HCT116 (cell line): Measurements from ENCODE around the gene GJA9. TPM values are rescaled to one million over a fixed set of nuclear protein-coding genes. Genes with fewer than 3 reads are reported as not detected.

Source experiments
- ATAC-seq: fragments of 200-7000 bp; cut with Tn5 transposase; 2 replicates; pipeline ENCODE4 v1.9.1; 2020; ENCODE audit warnings: mild to moderate bottlenecking, moderate library complexity
- BruUV-seq: library from RNA; stranded (reverse); fragments of 400-500 nt; replicated peaks from 2 replicates; lab custom pipeline; 2021; lab: Mats Ljungman, UMichigan
- CTCF ChIA-PET: fragments of 300-600 bp; sonication (Branson Sonifier 250); formaldehyde crosslinking; loops from one replicate; lab custom pipeline; 2021; ENCODE audit warnings: antibody characterized with exemption; lab: Charles Lee
- POLR2A ChIA-PET: fragments of 300-600, 350-600 bp; sonication (Branson Sonifier 250); formaldehyde crosslinking; loops from one replicate; lab custom pipeline; 2021; ENCODE audit warnings: antibody characterized with exemption; lab: Charles Lee
- RAD21 ChIA-PET, 2 experiments: fragments of 300-600 bp; sonication (Branson Sonifier 250); formaldehyde crosslinking; loops; one replicate each; lab custom pipeline; 2023; ENCODE audit warnings: low total read pairs in 2 of 2; ENCODE audit not compliant: uncharacterized antibody in 2 of 2, unreplicated experiment in 2 of 2, low non-redundant PET in 1 of 2; lab: Charles Lee
- DNase-seq: peaks from one replicate; pipeline ENCODE4 v3.0.0-alpha.2; 2010; ENCODE audit warnings: low read depth, low spot score
- H2AFZ ChIP-seq: fragments of 200-600 bp; shearing (Covaris generic), sonication (generic); 2 replicates; pipeline ENCODE4 v1.6.1; 2017; ENCODE audit warnings: low read depth, mixed run types, mixed read lengths, antibody characterized with exemption, low read length; ENCODE audit not compliant: poor library complexity, severe bottlenecking
- H3K27ac ChIP-seq: 2 replicates; pipeline ENCODE4 v1.5.1; 2012; ENCODE audit warnings: low read depth, low read length
- H3K27me3 ChIP-seq: fragments of 200-600 bp; sonication (generic); 2 replicates; pipeline ENCODE4 v1.6.1; 2016; ENCODE audit warnings: mixed run types, low read length, mixed read lengths; ENCODE audit not compliant: insufficient read depth
- H3K36me3 ChIP-seq, 2 experiments: fragments of 200-500 bp in 1 of 2; fragments of 200-600 bp in 1 of 2; sonication (Bioruptor generic) in 1 of 2; sonication (generic) in 1 of 2; 2 replicates each; pipeline versions ENCODE4 v1.5.1 to v1.6.1; 2014 to 2016; ENCODE audit warnings: low read length in 2 of 2, inconsistent platforms in 1 of 2, mixed read lengths in 1 of 2, mixed run types in 1 of 2; ENCODE audit not compliant: insufficient read depth in 2 of 2, control insufficient read depth in 1 of 2
- H3K4me1 ChIP-seq, 2 experiments: fragments of 200-600 bp in 1 of 2; sonication (generic) in 1 of 2; 2 replicates each; pipeline versions ENCODE4 v1.5.1 to v1.6.1; 2012 to 2017; ENCODE audit warnings: low read length in 2 of 2, inconsistent platforms in 1 of 2, mild to moderate bottlenecking in 1 of 2, mixed read lengths in 1 of 2, mixed run types in 1 of 2, moderate library complexity in 1 of 2; ENCODE audit not compliant: insufficient read depth in 2 of 2, control insufficient read depth in 1 of 2
- H3K4me2 ChIP-seq: fragments of 200-600 bp; sonication (generic); 2 replicates; pipeline ENCODE4 v1.6.1; 2017; ENCODE audit warnings: mixed run types, low read length, mixed read lengths
- H3K4me3 ChIP-seq, 2 experiments: fragments of 200-600 bp in 1 of 2; sonication (generic) in 1 of 2; replicated peaks in 1 of 2; 2 replicates each; pipeline ENCODE4 v1.5.1; 2011 to 2016; ENCODE audit warnings: low read length in 2 of 2, control low read depth in 1 of 2, low read depth in 1 of 2, mild to moderate bottlenecking in 1 of 2, mixed read lengths in 1 of 2, mixed run types in 1 of 2
- H3K79me2 ChIP-seq: fragments of 200-600 bp; sonication (generic); 2 replicates; pipeline ENCODE4 v1.6.1; 2017; ENCODE audit warnings: mild to moderate bottlenecking, mixed run types, low read length, moderate library complexity, mixed read lengths; ENCODE audit not compliant: insufficient read depth
- H3K9ac ChIP-seq: fragments of 200-600 bp; sonication (generic); 2 replicates; pipeline ENCODE4 v1.6.1; 2016; ENCODE audit warnings: low read length, mixed read lengths
- H3K9me2 ChIP-seq: fragments of 200-600 bp; sonication (generic), shearing (Covaris generic); 2 replicates; pipeline ENCODE4 v1.6.1; 2017; ENCODE audit warnings: mixed run types, mild to moderate bottlenecking, moderate library complexity; ENCODE audit not compliant: insufficient read depth
- H3K9me3 ChIP-seq, 2 experiments: fragments of 200-500 bp in 1 of 2; fragments of 200-600 bp in 1 of 2; sonication (Bioruptor generic) in 1 of 2; sonication (generic) in 1 of 2; 2 replicates each; pipeline ENCODE4 v1.6.1; 2014 to 2017; ENCODE audit warnings: low read length in 2 of 2, mixed read lengths in 2 of 2, inconsistent platforms in 1 of 2, low read depth in 1 of 2, mild to moderate bottlenecking in 1 of 2, mixed run types in 1 of 2, moderate library complexity in 1 of 2; ENCODE audit not compliant: control insufficient read depth in 1 of 2, insufficient read depth in 1 of 2
- H4K20me1 ChIP-seq: fragments of 200-600 bp; sonication (generic), shearing (Covaris generic); 2 replicates; pipeline ENCODE4 v1.6.1; 2017; ENCODE audit warnings: mixed run types, mild to moderate bottlenecking, moderate library complexity; ENCODE audit not compliant: insufficient read depth
- ATF3 ChIP-seq: IDR thresholded peaks from 2 replicates; pipeline ENCODE4 v1.6.1; 2012
- CBX3 ChIP-seq: IDR thresholded peaks from 2 replicates; pipeline ENCODE4 v1.6.1; 2012; ENCODE audit warnings: low read depth
- EGR1 ChIP-seq: IDR thresholded peaks from 2 replicates; pipeline ENCODE4 v1.6.1; 2012; ENCODE audit warnings: low read depth
- ELF1 ChIP-seq: IDR thresholded peaks from 2 replicates; pipeline ENCODE4 v1.6.1; 2012; ENCODE audit warnings: low read depth, borderline replicate concordance
- EZH2 ChIP-seq: fragments of 200-600 bp; sonication (generic); IDR thresholded peaks from 2 replicates; pipeline ENCODE4 v1.6.1; 2017; ENCODE audit warnings: antibody characterized with exemption, mixed run types
- FOSL1 ChIP-seq: IDR thresholded peaks from 2 replicates; pipeline ENCODE4 v1.6.1; 2012; ENCODE audit warnings: low read depth
- JUND ChIP-seq: IDR thresholded peaks from 2 replicates; pipeline ENCODE4 v1.6.1; 2012
- MAX ChIP-seq: IDR thresholded peaks from 2 replicates; pipeline ENCODE4 v1.6.1; 2012
- POLR2A ChIP-seq: IDR thresholded peaks from 2 replicates; pipeline ENCODE4 v1.7.0; 2011; ENCODE audit warnings: borderline replicate concordance; ENCODE audit not compliant: insufficient read depth, insufficient read length; ENCODE audit errors: extremely low read depth
- RAD21 ChIP-seq: IDR thresholded peaks from 2 replicates; pipeline ENCODE4 v1.6.1; 2012; ENCODE audit warnings: low read depth, mild to moderate bottlenecking
- REST ChIP-seq: IDR thresholded peaks from 2 replicates; pipeline ENCODE4 v1.6.1; 2012; ENCODE audit warnings: low read depth
- SP1 ChIP-seq: IDR thresholded peaks from 2 replicates; pipeline ENCODE4 v1.6.1; 2012; ENCODE audit warnings: low read depth
- YY1 ChIP-seq: IDR thresholded peaks from 2 replicates; pipeline ENCODE4 v1.6.1; 2011; ENCODE audit warnings: low read length, low read depth, moderate library complexity, mild to moderate bottlenecking; ENCODE audit not compliant: insufficient replicate concordance; ENCODE audit errors: extremely low read depth
- ZBTB33 ChIP-seq: IDR thresholded peaks from 2 replicates; pipeline ENCODE4 v1.6.1; 2011; ENCODE audit warnings: mild to moderate bottlenecking, low read length, moderate library complexity; ENCODE audit not compliant: insufficient replicate concordance; ENCODE audit errors: extremely low read depth
- ZFX ChIP-seq: fragments of 450-650 bp; IDR thresholded peaks from 2 replicates; pipeline ENCODE4 v1.6.1; 2017
- ZNF274 ChIP-seq: fragments of 200-500 bp; sonication (Bioruptor generic); IDR thresholded peaks from 2 replicates; pipeline ENCODE4 v1.6.1; 2014; ENCODE audit warnings: mild to moderate bottlenecking, low read depth, low read length, inconsistent platforms
- intact Hi-C: fragments of 100-400 bp; cut with micrococcal nuclease; formaldehyde crosslinking; loops from 2 replicates; pipeline ENCODE4 v1.10.0; 2022
- total RNA-seq: library from RNA; stranded (reverse); gene quantifications from one replicate; pipeline ENCODE4 v1.2.1, GENCODE V29; 2021; ENCODE audit not compliant: unreplicated experiment

The GJA9 gene
- total RNA-seq, 1 experiment from 2014 or later = not detected

- H3K27ac ChIP-seq = no peak overlapping the region
- H3K9ac ChIP-seq = no peak overlapping the region
- no peak for DNase-seq
- H3K4me1 ChIP-seq = no peaks in the 10 kb centered on the region
- no peaks in the 10 kb centered on the region for H4K20me1 ChIP-seq
- H3K4me3 ChIP-seq = no peak overlapping the region
- ChIA-PET CTCF (no interaction called here), POLR2A (no interaction called here), RAD21 (no interaction called here)
- BruUV-seq = no TSS peak
- no peak overlapping the region for H3K4me2 ChIP-seq
- no peaks in the 10 kb centered on the region for H3K9me2 ChIP-seq
- no peak for ATAC-seq
- no peaks in the 10 kb centered on the region for H3K9me3 ChIP-seq
- no peaks in the 10 kb centered on the region for H3K36me3 ChIP-seq
- H3K79me2 ChIP-seq = no peaks in the 10 kb centered on the region
- intact Hi-C loops = no loop called here
- TF ChIP-seq RAD21 (peak; percentile 39; the same call in 1 of the 2 replicates), ZBTB33 (no peak), SP1 (no peak), MAX (no peak)
- H3K27me3 ChIP-seq = no peaks in the 10 kb centered on the region
- no peak overlapping the region for H2AFZ ChIP-seq
Measured at GRCh38 chr1:38919130-38919529, 37.7 kb upstream of the GJA9 start.

- no peak overlapping the region for H3K9ac ChIP-seq
- DNase-seq = no peak
- H3K4me3 ChIP-seq = no peak overlapping the region
- CTCF ChIA-PET = no interaction called here
- no peaks in the 10 kb centered on the region for H3K79me2 ChIP-seq
- no TSS peak for BruUV-seq
- no peaks in the 10 kb centered on the region for H3K9me2 ChIP-seq
- RAD21 ChIA-PET = no interaction called here
- intact Hi-C loops = no loop called here
- H3K27ac ChIP-seq = no peak overlapping the region
- H3K4me1 ChIP-seq = no peaks in the 10 kb centered on the region
- no peak overlapping the region for H3K4me2 ChIP-seq
- no peak for ATAC-seq
- no peaks in the 10 kb centered on the region for H3K36me3 ChIP-seq
- H3K9me3 ChIP-seq = no peaks in the 10 kb centered on the region
- POLR2A ChIA-PET = no interaction called here
- H4K20me1 ChIP-seq = no peaks in the 10 kb centered on the region
- H3K27me3 ChIP-seq = no peaks in the 10 kb centered on the region
- H2AFZ ChIP-seq = no peak overlapping the region
- TF ChIP-seq CBX3 (no peak), MAX (no peak), FOSL1 (no peak), ELF1 (no peak), REST (no peak), ZNF274 (no peak), YY1 (no peak), ZFX (no peak), SP1 (no peak), ATF3 (no peak), POLR2A (no peak), EZH2 (no peak), EGR1 (no peak), JUND (no peak)
Measured at GRCh38 chr1:38918568-38918967, 37.2 kb upstream of the GJA9 start.
